Measurements from ENCODE around the gene THEMIS2. TPM values are rescaled to one million over a fixed set of nuclear protein-coding genes. Genes with fewer than 3 reads are reported as not detected.

The THEMIS2 gene
- total RNA-seq, 4 donors from 2014 or later = 20.1 to 36.0 (median 25.0) TPM

GRCh38 chr1:27886744-27887143, 14.4 kb downstream of the THEMIS2 start:
- no peaks in the 10 kb centered on the region for H3K9me3 ChIP-seq
- intact Hi-C loops (cut with DNase I) = no loop called here
- no peak overlapping the region for H3K27ac ChIP-seq
- no peaks in the 10 kb centered on the region for H3K27me3 ChIP-seq
- DNase-seq = no peak
- peaks cover 4 to 5% of the 10 kb centered on the region in 2 donors for H3K36me3 ChIP-seq
- WGBS, 2 donors = 84 to 85% methylated on average over 3 of the region's 3 CpGs
- no peak overlapping the region for H3K4me3 ChIP-seq (replicated peaks in 1 of 3)
- TF ChIP-seq, protein P1, sequence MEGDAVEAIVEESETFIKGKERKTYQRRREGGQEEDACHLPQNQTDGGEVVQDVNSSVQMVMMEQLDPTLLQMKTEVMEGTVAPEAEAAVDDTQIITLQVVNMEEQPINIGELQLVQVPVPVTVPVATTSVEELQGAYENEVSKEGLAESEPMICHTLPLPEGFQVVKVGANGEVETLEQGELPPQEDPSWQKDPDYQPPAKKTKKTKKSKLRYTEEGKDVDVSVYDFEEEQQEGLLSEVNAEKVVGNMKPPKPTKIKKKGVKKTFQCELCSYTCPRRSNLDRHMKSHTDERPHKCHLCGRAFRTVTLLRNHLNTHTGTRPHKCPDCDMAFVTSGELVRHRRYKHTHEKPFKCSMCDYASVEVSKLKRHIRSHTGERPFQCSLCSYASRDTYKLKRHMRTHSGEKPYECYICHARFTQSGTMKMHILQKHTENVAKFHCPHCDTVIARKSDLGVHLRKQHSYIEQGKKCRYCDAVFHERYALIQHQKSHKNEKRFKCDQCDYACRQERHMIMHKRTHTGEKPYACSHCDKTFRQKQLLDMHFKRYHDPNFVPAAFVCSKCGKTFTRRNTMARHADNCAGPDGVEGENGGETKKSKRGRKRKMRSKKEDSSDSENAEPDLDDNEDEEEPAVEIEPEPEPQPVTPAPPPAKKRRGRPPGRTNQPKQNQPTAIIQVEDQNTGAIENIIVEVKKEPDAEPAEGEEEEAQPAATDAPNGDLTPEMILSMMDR (IDR thresholded peaks at IDR 0.05) = no peak
- no peak for TF ChIP-seq POLR2A (IDR thresholded peaks at IDR 0.05)
- H3K4me1 ChIP-seq = peaks cover 0 to 19% of the 10 kb centered on the region in 2 donors

DNA sequence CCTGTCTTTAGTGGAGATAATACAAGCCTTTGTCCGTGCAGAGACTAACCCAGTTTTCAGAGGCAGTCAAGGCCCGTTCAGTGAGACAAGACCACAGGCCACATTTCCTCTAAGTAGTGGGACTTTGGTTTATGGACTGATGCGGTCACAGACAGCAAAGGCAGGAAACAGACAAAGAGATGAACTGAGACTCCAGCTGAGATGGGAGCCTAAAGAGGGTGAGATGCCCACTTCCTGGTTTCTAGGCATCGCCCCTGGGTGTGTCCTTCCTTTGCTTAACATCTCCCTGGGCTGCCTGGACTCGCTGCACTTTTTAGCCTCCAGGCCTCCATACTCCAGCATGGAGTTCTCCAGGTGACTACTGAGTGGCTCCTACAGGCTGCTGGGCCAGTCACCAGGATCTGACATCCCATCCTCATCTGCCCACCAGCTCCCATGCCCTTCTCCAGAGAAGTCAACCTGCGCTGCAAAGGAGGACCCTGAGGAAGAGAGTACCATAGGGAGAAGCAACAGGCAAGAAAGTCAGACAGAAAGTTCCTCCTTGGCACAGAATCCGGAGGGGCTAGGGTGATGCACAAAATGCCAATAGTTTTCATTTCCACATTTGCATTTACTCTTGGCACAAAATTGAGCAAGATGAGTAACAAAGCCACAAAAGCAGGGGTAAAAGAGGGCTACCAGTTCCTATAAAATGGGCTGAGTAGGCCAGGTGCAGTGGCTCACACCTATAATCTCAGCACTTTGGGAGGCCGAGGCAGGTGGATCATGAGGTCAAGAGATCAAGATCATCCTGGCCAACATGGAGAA, 15.1 kb downstream of the THEMIS2 start:
- WGBS, 2 donors = 81 to 90% methylated on average over 8 of the region's 8 CpGs
- no peaks in the 10 kb centered on the region for H3K27me3 ChIP-seq
- no peak for TF ChIP-seq POLR2A (IDR thresholded peaks at IDR 0.05)
- TF ChIP-seq, protein P1 (IDR thresholded peaks at IDR 0.05) = no peak
- H3K4me3 ChIP-seq (replicated peaks in 1 of 3) = no peak overlapping the region
- H3K4me1 ChIP-seq = peaks cover 0 to 19% of the 10 kb centered on the region in 2 donors
- peaks cover 11 to 12% of the 10 kb centered on the region in 2 donors for H3K36me3 ChIP-seq
- no peaks in the 10 kb centered on the region for H3K9me3 ChIP-seq
- no peak for DNase-seq
- H3K27ac ChIP-seq = no peak overlapping the region
- intact Hi-C loops (cut with DNase I) = no loop called here

- no peaks in the 10 kb centered on the region for H3K9me3 ChIP-seq
- peaks cover 0 to 5% of the 10 kb centered on the region in 2 donors for H3K4me1 ChIP-seq
- H3K4me3 ChIP-seq (replicated peaks in 1 of 3) = no peak overlapping the region
- H3K27ac ChIP-seq = no peak overlapping the region
- 90 to 96% methylated on average over 3 of the region's 3 CpGs for WGBS, 2 donors
- no peak for DNase-seq
- intact Hi-C loops (cut with DNase I) = no loop called here
- peaks cover 27 to 31% of the 10 kb centered on the region in 2 donors for H3K36me3 ChIP-seq
- TF ChIP-seq, protein P1 (IDR thresholded peaks at IDR 0.05) = no peak
- no peak for TF ChIP-seq POLR2A (IDR thresholded peaks at IDR 0.05)
- no peaks in the 10 kb centered on the region for H3K27me3 ChIP-seq
Observed at GRCh38 chr1:27889506-27889905, 17.2 kb downstream of the THEMIS2 start.

GRCh38 chr1:27891196-27891889, 19.0 kb downstream of the THEMIS2 start:
- H3K27ac ChIP-seq = peak overlapping the region in 2 of 3 donors; percentile 22 to 31
- no peak for DNase-seq
- 82 to 87% methylated on average over 7 of the region's 7 CpGs for WGBS, 2 donors

More at GRCh38 chr1:27891196-27891889, 19.0 kb downstream of the THEMIS2 start:
- Histone ChIP-seq H3K4me1 (peaks cover 0 to 10% of the 10 kb centered on the region in 2 donors), H3K36me3 (peaks cover 43 to 44% of the 10 kb centered on the region in 2 donors), H3K27me3 (no peaks in the 10 kb centered on the region), H3K9me3 (no peaks in the 10 kb centered on the region), H3K4me3 (replicated peaks in 1 of 3) (no peak overlapping the region)
- intact Hi-C loops (cut with DNase I) = no loop called here
- TF ChIP-seq, protein P1 (IDR thresholded peaks at IDR 0.05) = no peak
- no peak for TF ChIP-seq POLR2A (IDR thresholded peaks at IDR 0.05)
